Measurements from ENCODE around the gene CRYGD.

GRCh38 chr2:208098267-208098666 is 26.1 kb downstream of the CRYGD start:
- no peak for TF ChIP-seq CTCF (conservative IDR thresholded peaks at IDR 0.05)
- no peak for TF ChIP-seq ZFX (IDR thresholded peaks at IDR 0.05)
